ENCODE results near the gene KRT27. TPM values are rescaled to one million over a fixed set of nuclear protein-coding genes. Genes with fewer than 3 reads are reported as not detected.
"Not testable (repeated sequence)": the region's sequence is repeated elsewhere in the genome, so short reads cannot be mapped to it uniquely, and the experiment has no call there.

Gene KRT27
- total RNA-seq, 2 experiments from 2014 or later, result not detected

DNA sequence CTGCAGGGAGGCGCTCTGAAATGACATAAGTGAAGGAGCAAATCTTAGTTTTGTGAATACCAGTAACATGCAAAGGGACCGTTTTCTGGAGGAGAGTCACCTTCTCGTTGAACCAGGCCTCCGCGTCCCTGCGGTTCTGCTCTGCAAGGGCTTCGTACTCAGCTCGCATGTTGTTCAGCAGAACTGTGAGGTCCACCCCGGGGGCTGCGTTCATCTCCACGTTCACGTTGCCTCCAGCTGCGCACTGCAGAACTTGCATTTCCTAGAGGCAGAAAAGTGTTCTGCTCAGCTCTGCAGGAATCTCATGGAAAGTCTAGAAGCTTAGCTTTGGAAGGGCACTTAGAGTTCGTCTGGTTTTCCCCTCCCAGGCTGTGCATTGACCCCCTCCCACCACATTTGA lies 31.3 kb downstream of the KRT27 start:
- Histone ChIP-seq H3K4me1 (ENCODE audit: insufficient read depth, low read length, poor library complexity, severe bottlenecking) (no peaks in the 10 kb centered on the region), H3K4me3 (ENCODE audit: low read depth, low read length, poor library complexity, severe bottlenecking) (no peak overlapping the region), H3K9me3 (ENCODE audit: low read length) (no peaks in the 10 kb centered on the region), H3K79me2 (ENCODE audit: insufficient read depth, low read depth, low read length) (no peaks in the 10 kb centered on the region), H2AFZ (ENCODE audit: low read length) (no peak overlapping the region), H4K20me1 (ENCODE audit: insufficient read depth, low read length) (no peaks in the 10 kb centered on the region), H3K4me2 (ENCODE audit: low read length) (no peak overlapping the region), H3K27ac (ENCODE audit: low read depth, low read length, poor library complexity, severe bottlenecking) (no peak overlapping the region), H3K9me2 (ENCODE audit: insufficient read depth, low read length) (no peaks in the 10 kb centered on the region), H3K36me3 (ENCODE audit: insufficient read depth, low read length) (no peaks in the 10 kb centered on the region)
- TF ChIP-seq, protein P1, sequence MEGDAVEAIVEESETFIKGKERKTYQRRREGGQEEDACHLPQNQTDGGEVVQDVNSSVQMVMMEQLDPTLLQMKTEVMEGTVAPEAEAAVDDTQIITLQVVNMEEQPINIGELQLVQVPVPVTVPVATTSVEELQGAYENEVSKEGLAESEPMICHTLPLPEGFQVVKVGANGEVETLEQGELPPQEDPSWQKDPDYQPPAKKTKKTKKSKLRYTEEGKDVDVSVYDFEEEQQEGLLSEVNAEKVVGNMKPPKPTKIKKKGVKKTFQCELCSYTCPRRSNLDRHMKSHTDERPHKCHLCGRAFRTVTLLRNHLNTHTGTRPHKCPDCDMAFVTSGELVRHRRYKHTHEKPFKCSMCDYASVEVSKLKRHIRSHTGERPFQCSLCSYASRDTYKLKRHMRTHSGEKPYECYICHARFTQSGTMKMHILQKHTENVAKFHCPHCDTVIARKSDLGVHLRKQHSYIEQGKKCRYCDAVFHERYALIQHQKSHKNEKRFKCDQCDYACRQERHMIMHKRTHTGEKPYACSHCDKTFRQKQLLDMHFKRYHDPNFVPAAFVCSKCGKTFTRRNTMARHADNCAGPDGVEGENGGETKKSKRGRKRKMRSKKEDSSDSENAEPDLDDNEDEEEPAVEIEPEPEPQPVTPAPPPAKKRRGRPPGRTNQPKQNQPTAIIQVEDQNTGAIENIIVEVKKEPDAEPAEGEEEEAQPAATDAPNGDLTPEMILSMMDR (conservative IDR thresholded peaks at IDR 0.05; ENCODE audit: low read length), result no peak
- no peak for TF ChIP-seq EZH2phosphoT487 (IDR thresholded peaks at IDR 0.05; ENCODE audit: borderline replicate concordance, low read depth, low read length)
- intact Hi-C loops (cut with micrococcal nuclease; ENCODE audit: unreplicated experiment), result no loop called here
- no peak for DNase-seq (ENCODE audit: low spot score)
- ChIA-PET CTCF (ENCODE audit: unreplicated experiment) (no interaction called here), POLR2A (no interaction called here)
- no TSS peak for BruUV-seq (replicated peaks)

DNA sequence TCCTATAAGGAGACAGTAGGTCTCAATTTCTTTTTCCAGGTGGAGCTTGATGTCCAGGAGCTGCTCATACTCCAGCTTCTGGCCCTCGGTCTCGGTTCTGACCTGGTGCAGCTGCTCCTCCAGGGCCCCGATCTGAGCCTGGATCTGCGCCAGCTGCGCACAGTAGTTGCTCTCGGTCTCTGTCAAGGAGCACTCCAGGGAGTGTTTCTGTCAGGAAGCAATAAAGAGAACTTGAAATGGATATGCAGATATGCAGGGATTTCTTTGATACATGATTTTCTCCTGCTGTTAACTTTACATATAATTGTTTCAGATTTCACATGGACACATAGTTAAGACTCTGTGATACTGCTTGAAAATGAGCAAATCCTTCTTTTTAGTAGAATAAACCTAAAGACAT lies 32.0 kb downstream of the KRT27 start:
- no peak overlapping the region for H2AFZ ChIP-seq (ENCODE audit: low read length)
- H3K4me1 ChIP-seq (ENCODE audit: insufficient read depth, low read length, poor library complexity, severe bottlenecking), result no peaks in the 10 kb centered on the region
- H3K9me2 ChIP-seq (ENCODE audit: insufficient read depth, low read length), result no peaks in the 10 kb centered on the region
- CTCF ChIA-PET (ENCODE audit: unreplicated experiment), result no interaction called here
- intact Hi-C loops (cut with micrococcal nuclease; ENCODE audit: unreplicated experiment), result no loop called here
- DNase-seq (ENCODE audit: low spot score), result no peak
- H3K79me2 ChIP-seq (ENCODE audit: insufficient read depth, low read depth, low read length), result no peaks in the 10 kb centered on the region
- no peak overlapping the region for H3K4me3 ChIP-seq (ENCODE audit: low read depth, low read length, poor library complexity, severe bottlenecking)
- no peaks in the 10 kb centered on the region for H3K36me3 ChIP-seq (ENCODE audit: insufficient read depth, low read length)
- no peaks in the 10 kb centered on the region for H4K20me1 ChIP-seq (ENCODE audit: insufficient read depth, low read length)
- POLR2A ChIA-PET, result no interaction called here
- no peaks in the 10 kb centered on the region for H3K9me3 ChIP-seq (ENCODE audit: low read length)
- H3K27ac ChIP-seq (ENCODE audit: low read depth, low read length, poor library complexity, severe bottlenecking), result no peak overlapping the region
- no peak overlapping the region for H3K4me2 ChIP-seq (ENCODE audit: low read length)
- no TSS peak for BruUV-seq (replicated peaks)
- TF ChIP-seq, protein P1 (conservative IDR thresholded peaks at IDR 0.05; ENCODE audit: low read length), result no peak
- TF ChIP-seq EZH2phosphoT487 (IDR thresholded peaks at IDR 0.05; ENCODE audit: borderline replicate concordance, low read depth, low read length), result no peak

DNA sequence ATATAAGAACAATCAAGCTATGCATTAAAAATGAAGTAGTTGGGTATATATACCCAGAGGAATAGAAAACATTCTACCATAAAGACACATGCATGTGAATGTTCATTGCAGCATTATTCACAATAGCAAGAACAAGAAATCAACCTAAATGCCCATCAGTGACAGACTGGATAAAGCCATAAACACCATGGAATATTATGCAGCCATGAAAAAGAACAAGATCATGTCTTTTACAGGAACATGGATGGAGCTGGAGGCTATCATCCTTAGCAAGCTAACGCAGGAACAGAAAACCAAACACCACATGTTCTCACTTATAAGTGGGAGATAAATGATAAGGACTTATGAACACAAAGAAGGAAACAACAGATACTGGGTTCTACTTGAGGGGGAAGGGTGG lies 33.7 kb downstream of the KRT27 start:
- H3K9me3 ChIP-seq (ENCODE audit: low read length); H3K79me2 ChIP-seq (ENCODE audit: insufficient read depth, low read depth, low read length); DNase-seq (ENCODE audit: low spot score); H2AFZ ChIP-seq (ENCODE audit: low read length); H3K36me3 ChIP-seq (ENCODE audit: insufficient read depth, low read length); BruUV-seq (replicated peaks); POLR2A ChIA-PET; H3K9me2 ChIP-seq (ENCODE audit: insufficient read depth, low read length); H3K27ac ChIP-seq (ENCODE audit: low read depth, low read length, poor library complexity, severe bottlenecking); H3K4me1 ChIP-seq (ENCODE audit: insufficient read depth, low read length, poor library complexity, severe bottlenecking); H4K20me1 ChIP-seq (ENCODE audit: insufficient read depth, low read length); H3K4me3 ChIP-seq (ENCODE audit: low read depth, low read length, poor library complexity, severe bottlenecking); H3K4me2 ChIP-seq (ENCODE audit: low read length); intact Hi-C loops (cut with micrococcal nuclease; ENCODE audit: unreplicated experiment): not testable (repeated sequence)
- CTCF ChIA-PET (ENCODE audit: unreplicated experiment), result interaction anchor here (0.6 kb wide), 1 partner anchor 189 kb away, joined by 3 read pairs; no protein-coding TSS in a partner anchor

All from OCI-LY7 (cell line).